ENCODE data around the gene CDC42BPB. TPM values are rescaled to one million over a fixed set of nuclear protein-coding genes. Genes with fewer than 3 reads are reported as not detected.

CDC42BPB gene, protein sequence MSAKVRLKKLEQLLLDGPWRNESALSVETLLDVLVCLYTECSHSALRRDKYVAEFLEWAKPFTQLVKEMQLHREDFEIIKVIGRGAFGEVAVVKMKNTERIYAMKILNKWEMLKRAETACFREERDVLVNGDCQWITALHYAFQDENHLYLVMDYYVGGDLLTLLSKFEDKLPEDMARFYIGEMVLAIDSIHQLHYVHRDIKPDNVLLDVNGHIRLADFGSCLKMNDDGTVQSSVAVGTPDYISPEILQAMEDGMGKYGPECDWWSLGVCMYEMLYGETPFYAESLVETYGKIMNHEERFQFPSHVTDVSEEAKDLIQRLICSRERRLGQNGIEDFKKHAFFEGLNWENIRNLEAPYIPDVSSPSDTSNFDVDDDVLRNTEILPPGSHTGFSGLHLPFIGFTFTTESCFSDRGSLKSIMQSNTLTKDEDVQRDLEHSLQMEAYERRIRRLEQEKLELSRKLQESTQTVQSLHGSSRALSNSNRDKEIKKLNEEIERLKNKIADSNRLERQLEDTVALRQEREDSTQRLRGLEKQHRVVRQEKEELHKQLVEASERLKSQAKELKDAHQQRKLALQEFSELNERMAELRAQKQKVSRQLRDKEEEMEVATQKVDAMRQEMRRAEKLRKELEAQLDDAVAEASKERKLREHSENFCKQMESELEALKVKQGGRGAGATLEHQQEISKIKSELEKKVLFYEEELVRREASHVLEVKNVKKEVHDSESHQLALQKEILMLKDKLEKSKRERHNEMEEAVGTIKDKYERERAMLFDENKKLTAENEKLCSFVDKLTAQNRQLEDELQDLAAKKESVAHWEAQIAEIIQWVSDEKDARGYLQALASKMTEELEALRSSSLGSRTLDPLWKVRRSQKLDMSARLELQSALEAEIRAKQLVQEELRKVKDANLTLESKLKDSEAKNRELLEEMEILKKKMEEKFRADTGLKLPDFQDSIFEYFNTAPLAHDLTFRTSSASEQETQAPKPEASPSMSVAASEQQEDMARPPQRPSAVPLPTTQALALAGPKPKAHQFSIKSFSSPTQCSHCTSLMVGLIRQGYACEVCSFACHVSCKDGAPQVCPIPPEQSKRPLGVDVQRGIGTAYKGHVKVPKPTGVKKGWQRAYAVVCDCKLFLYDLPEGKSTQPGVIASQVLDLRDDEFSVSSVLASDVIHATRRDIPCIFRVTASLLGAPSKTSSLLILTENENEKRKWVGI (N-terminal part only)
- 187 TPM for total RNA-seq (ENCODE audit: unreplicated experiment)
- long read RNA-seq, partial matches to known transcripts: 3 of 8 reads
- long read RNA-seq, other reads (novel, unspliced or antisense): 5 of 8 reads

DNA sequence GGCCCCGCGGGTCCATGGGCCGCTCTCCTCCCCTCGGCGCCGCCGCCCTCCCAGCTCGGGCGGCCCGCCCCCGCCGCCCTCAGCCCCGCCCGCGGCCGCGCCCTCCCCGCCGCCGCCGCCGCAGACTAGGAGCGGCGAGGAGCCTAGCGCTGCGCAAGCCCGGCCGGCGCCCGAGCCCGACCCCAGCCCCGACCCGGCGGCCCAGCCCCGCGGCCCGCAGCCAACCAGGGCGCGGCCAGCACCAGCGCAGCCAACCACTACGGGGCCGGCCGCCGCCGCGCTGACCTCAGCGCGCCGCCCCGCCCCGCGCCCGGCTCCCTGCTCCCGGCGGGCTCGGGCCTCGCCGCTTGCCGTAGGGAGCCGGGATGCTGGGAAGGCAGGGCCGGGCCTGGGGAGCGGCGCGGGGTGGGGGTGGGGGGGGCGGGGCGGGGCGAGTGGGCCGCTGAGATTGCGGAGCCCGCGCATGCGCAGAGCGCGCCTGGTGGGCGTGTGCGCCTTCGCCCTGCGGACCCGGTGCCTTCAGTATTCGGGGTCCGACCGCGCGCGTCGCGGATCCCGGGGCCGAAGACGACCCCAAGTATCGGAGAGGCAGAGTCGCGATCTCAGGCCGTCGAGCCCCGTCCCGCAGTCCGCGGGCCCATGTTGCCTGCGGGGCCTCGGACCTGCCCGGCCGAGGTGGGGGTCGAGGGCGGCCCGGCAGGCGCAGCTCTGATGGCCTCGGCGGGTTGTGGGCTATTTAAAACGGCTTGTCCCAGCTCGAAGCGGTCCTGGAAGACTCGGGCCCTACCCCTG, at the start of gene CDC42BPB:
TSS of gene CDC42BPB (minus strand) at position 178 of the 792 bp plus-strand sequence. CDS start 376 bp downstream, outside the sequence.
- peaks cover 15% of the 10 kb centered on the region for H3K36me3 Mint-ChIP-seq (ENCODE audit: low read depth, unreplicated experiment)
- H3K27me3 Mint-ChIP-seq (ENCODE audit: unreplicated experiment): peaks cover 7% of the 10 kb centered on the region
- DNase-seq (ENCODE audit: low spot score): peak; percentile 92
- peak within 1 kb of the TSS; percentile 90 for H3K27ac Mint-ChIP-seq (ENCODE audit: unreplicated experiment)
- H3K4me1 Mint-ChIP-seq (ENCODE audit: unreplicated experiment): peaks cover 37% of the 10 kb centered on the region
- no peaks in the 10 kb centered on the region for H3K9me3 Mint-ChIP-seq (ENCODE audit: unreplicated experiment)
- H3K4me3 Mint-ChIP-seq (ENCODE audit: unreplicated experiment): peak within 1 kb of the TSS; percentile 96
- TF ChIP-seq, protein P1, sequence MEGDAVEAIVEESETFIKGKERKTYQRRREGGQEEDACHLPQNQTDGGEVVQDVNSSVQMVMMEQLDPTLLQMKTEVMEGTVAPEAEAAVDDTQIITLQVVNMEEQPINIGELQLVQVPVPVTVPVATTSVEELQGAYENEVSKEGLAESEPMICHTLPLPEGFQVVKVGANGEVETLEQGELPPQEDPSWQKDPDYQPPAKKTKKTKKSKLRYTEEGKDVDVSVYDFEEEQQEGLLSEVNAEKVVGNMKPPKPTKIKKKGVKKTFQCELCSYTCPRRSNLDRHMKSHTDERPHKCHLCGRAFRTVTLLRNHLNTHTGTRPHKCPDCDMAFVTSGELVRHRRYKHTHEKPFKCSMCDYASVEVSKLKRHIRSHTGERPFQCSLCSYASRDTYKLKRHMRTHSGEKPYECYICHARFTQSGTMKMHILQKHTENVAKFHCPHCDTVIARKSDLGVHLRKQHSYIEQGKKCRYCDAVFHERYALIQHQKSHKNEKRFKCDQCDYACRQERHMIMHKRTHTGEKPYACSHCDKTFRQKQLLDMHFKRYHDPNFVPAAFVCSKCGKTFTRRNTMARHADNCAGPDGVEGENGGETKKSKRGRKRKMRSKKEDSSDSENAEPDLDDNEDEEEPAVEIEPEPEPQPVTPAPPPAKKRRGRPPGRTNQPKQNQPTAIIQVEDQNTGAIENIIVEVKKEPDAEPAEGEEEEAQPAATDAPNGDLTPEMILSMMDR (IDR thresholded peaks at IDR 0.05; ENCODE audit: unreplicated experiment): no peak

DNA sequence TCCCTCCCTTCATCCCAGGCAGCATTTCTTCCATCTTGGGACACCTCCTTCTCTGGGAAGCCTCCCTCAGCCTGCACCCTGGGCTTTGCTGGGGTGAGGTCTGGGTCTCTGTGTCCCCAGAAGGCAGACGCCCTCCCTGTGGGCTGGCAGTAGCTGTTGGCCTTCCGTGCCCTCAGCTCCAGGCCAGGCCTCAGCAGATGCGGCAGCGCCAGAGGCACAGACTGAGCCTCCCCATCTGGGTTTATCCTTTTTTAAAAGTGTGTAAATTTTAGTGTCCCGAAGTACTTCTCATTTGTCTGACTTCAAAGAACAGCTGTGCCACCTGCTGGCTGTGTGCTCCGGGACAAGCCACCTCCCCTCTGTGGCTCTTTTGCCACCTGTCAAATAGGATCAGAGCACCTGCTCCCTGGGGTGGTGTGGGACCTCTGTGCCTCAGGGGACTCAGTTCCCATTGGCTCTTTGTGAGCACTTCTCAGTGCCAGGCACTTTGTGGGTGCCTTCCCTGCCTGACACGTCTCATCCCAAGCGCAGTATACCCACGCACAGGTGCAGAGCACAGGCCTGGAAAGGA, 48.3 kb upstream of the CDC42BPB start:
- no peak overlapping the region for H3K27ac Mint-ChIP-seq (ENCODE audit: unreplicated experiment)
- TF ChIP-seq, protein P1 (IDR thresholded peaks at IDR 0.05; ENCODE audit: unreplicated experiment): no peak

DNA sequence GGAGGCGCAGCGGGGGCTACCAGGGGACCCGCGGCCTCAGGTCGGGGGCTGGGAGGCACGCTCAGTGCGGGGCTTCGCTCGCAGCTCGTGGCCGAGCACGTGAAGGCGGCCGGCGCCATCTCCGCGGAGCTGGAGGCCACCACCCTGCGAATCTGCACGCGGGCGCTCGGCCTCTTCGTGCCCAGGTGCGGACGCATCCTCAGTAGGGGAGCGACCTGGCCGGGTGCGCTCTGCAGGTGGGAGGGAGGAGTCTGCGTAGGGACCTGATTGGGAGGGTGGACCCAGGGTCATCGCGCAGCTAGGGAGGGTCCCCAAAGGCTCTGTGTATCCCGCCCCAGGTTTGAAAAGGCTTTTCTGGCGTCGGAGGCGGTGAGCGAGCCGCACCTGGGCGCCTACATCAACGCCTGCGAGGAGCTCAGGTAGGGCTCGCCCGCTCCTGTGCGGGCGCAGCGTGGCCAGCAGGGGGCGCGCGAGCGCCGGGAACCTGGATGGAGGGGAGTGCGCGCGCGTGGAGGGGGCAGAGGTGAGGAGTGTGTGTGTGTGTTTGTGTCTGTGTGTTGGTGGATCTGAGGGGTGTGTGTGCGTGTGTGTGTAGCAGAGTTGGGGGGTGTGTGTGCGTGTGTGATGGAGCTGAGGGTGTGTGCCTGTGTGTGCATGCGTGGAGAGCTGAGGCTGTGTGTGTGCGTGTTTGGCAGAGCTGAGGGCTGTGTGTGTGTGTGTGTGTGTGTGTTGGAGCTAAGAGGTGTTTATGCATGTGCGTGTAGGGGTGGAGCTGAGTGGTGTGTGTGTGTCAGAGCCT, 47.5 kb upstream of the CDC42BPB start:
- H3K27me3 Mint-ChIP-seq (ENCODE audit: unreplicated experiment): peaks cover 16% of the 10 kb centered on the region
- H3K36me3 Mint-ChIP-seq (ENCODE audit: low read depth, unreplicated experiment): no peaks in the 10 kb centered on the region
- no peak overlapping the region for H3K27ac Mint-ChIP-seq (ENCODE audit: unreplicated experiment)
- H3K9me3 Mint-ChIP-seq (ENCODE audit: unreplicated experiment): no peaks in the 10 kb centered on the region
- no peak overlapping the region for H3K4me3 Mint-ChIP-seq (ENCODE audit: unreplicated experiment)
- DNase-seq (ENCODE audit: low spot score): peak; percentile 76
- TF ChIP-seq, protein P1 (IDR thresholded peaks at IDR 0.05; ENCODE audit: unreplicated experiment): peak; percentile 96
- H3K4me1 Mint-ChIP-seq (ENCODE audit: unreplicated experiment): peaks cover 7% of the 10 kb centered on the region

More for the DNA sequence above, 48.3 kb upstream of the CDC42BPB start:
- H3K9me3 Mint-ChIP-seq (ENCODE audit: unreplicated experiment): no peaks in the 10 kb centered on the region
- H3K4me3 Mint-ChIP-seq (ENCODE audit: unreplicated experiment): no peak overlapping the region
- peaks cover 14% of the 10 kb centered on the region for H3K27me3 Mint-ChIP-seq (ENCODE audit: unreplicated experiment)
- no peaks in the 10 kb centered on the region for H3K36me3 Mint-ChIP-seq (ENCODE audit: low read depth, unreplicated experiment)
- no peak for DNase-seq (ENCODE audit: low spot score)
- H3K4me1 Mint-ChIP-seq (ENCODE audit: unreplicated experiment): peaks cover 9% of the 10 kb centered on the region

DNA sequence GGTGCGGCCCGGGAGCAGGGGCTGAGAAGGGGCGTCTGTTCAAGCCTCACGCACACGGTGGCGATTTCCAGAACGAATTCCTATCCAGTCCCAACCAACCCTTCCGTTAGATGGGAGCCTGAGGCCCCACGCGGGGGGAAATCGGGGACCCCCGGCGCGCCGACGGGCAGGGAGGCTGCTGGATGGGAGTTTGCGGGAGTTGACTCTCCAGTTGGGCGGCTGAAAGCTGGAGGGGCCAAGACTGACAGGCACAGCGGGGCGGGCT, 47.0 kb upstream of the CDC42BPB start:
- H3K27me3 Mint-ChIP-seq (ENCODE audit: unreplicated experiment): peaks cover 16% of the 10 kb centered on the region
- no peak overlapping the region for H3K27ac Mint-ChIP-seq (ENCODE audit: unreplicated experiment)
- no peaks in the 10 kb centered on the region for H3K36me3 Mint-ChIP-seq (ENCODE audit: low read depth, unreplicated experiment)
- no peaks in the 10 kb centered on the region for H3K9me3 Mint-ChIP-seq (ENCODE audit: unreplicated experiment)
- H3K4me1 Mint-ChIP-seq (ENCODE audit: unreplicated experiment): peaks cover 7% of the 10 kb centered on the region
- no peak overlapping the region for H3K4me3 Mint-ChIP-seq (ENCODE audit: unreplicated experiment)
- no peak for DNase-seq (ENCODE audit: low spot score)
- TF ChIP-seq, protein P1 (IDR thresholded peaks at IDR 0.05; ENCODE audit: unreplicated experiment): no peak
